Stimulated activated CD4-positive, alpha-beta T cell treated with anti-CD3 and anti-CD28 coated beads, Interleukin-4, amount 100 ng/mL, for 4 hours (primary cell): ENCODE measurements around the gene ADAM8.
"Not testable (repeated sequence)": the region's sequence is repeated elsewhere in the genome, so short reads cannot be mapped to it uniquely, and the experiment has no call there.

ENCODE experiments used
- DNase-seq, 2 experiments: peaks; one replicate each; pipeline ENCODE4 v3.0.0-alpha.2; 2020

Gene ADAM8

GRCh38 chr10:133276435-133277201 is at the start of gene ADAM8:
Gene ADAM8 (minus strand): TSS chr10:133276868. CDS start chr10:133276817, 51 bp downstream.
- DNase-seq = peak; percentile 60 to 68

- no peak for DNase-seq
Measured at GRCh38 chr10:133326223-133326551, 49.5 kb upstream of the ADAM8 start.

GRCh38 chr10:133325440-133326222 is 49.0 kb upstream of the ADAM8 start:
- no peak for DNase-seq

- no peak for DNase-seq
Measured at GRCh38 chr10:133324857-133325260, 48.2 kb upstream of the ADAM8 start.

GRCh38 chr10:133324198-133324792 is 47.6 kb upstream of the ADAM8 start:
- peak; percentile 54 to 63 for DNase-seq

- not testable (repeated sequence) for DNase-seq
Measured at GRCh38 chr10:133322064-133322709, 45.5 kb upstream of the ADAM8 start.

GRCh38 chr10:133320852-133321422 is 44.3 kb upstream of the ADAM8 start:
- DNase-seq = not testable (repeated sequence)

- peak; percentile 43 to 64 for DNase-seq
Measured at GRCh38 chr10:133318494-133319127, 41.9 kb upstream of the ADAM8 start.

- no peak for DNase-seq
Measured at GRCh38 chr10:133316732-133317131, 40.1 kb upstream of the ADAM8 start.

- DNase-seq = no peak
Measured at GRCh38 chr10:133316266-133316665, 39.6 kb upstream of the ADAM8 start.

GRCh38 chr10:133315847-133316246 is 39.2 kb upstream of the ADAM8 start:
- DNase-seq = no peak

GRCh38 chr10:133314911-133315310 is 38.2 kb upstream of the ADAM8 start:
- DNase-seq = no peak

- no peak for DNase-seq
Measured at GRCh38 chr10:133313192-133313591, 36.5 kb upstream of the ADAM8 start.

- no peak for DNase-seq
Measured at GRCh38 chr10:133312769-133313145, 36.1 kb upstream of the ADAM8 start.

- no peak for DNase-seq
Measured at GRCh38 chr10:133312016-133312768, 35.5 kb upstream of the ADAM8 start.

- no peak for DNase-seq
Measured at GRCh38 chr10:133311570-133311969, 34.9 kb upstream of the ADAM8 start.

- no peak for DNase-seq
Measured at GRCh38 chr10:133310789-133311188, 34.1 kb upstream of the ADAM8 start.

- no peak for DNase-seq
Measured at GRCh38 chr10:133310399-133310755, 33.7 kb upstream of the ADAM8 start.

- DNase-seq = no peak
Measured at GRCh38 chr10:133309720-133310398, 33.2 kb upstream of the ADAM8 start.

GRCh38 chr10:133309100-133309719 is 32.5 kb upstream of the ADAM8 start:
- peak; percentile 84 to 94 for DNase-seq
